Left lung (tissue), 10 donors: ENCODE measurements around the gene CETP. TPM values are rescaled to one million over a fixed set of nuclear protein-coding genes. Genes with fewer than 3 reads are reported as not detected.
A peak's percentile ranks its signal among the peaks of the same experiment; 100 is the strongest.

Experiments
- ATAC-seq: fragments of 200-7000 bp; cut with Tn5 transposase; one replicate; pipeline ENCODE4 v1.9.1; 2020; ENCODE audit warnings: moderate library complexity
- DNase-seq, 4 donors: peaks; one replicate each; pipeline ENCODE4 v3.0.0-alpha.2; 2013 to 2020
- H3K27ac ChIP-seq, 2 donors: fragments of 200-600 bp; sonication (generic) in 1 of 2; one replicate each; pipeline versions ENCODE4 v1.5.0 to v1.8.0; 2020 to 2021
- H3K27me3 ChIP-seq, 2 donors: fragments of 200-600 bp; sonication (generic) in 1 of 2; one replicate each; pipeline versions ENCODE4 v1.5.0 to v1.8.0; 2020 to 2021
- H3K36me3 ChIP-seq, 2 donors: fragments of 200-600 bp; sonication (generic) in 1 of 2; one replicate each; pipeline versions ENCODE4 v1.5.0 to v1.8.0; 2020 to 2021
- H3K4me1 ChIP-seq, 2 donors: fragments of 200-600 bp; one replicate each; pipeline ENCODE4 v1.8.0; 2021
- H3K4me3 ChIP-seq, 2 donors: fragments of 200-600 bp; sonication (generic) in 1 of 2; one replicate each; pipeline versions ENCODE4 v1.5.0 to v1.8.0; 2020 to 2021; ENCODE audit warnings: mild to moderate bottlenecking in 1 of 2
- H3K9me3 ChIP-seq, 2 donors: fragments of 200-600 bp; sonication (generic) in 1 of 2; one replicate each; pipeline versions ENCODE4 v1.5.0 to v1.8.0; 2020 to 2021
- CTCF ChIP-seq, 2 donors: fragments of 200-600 bp; sonication (generic) in 1 of 2; IDR thresholded peaks; one replicate each; pipeline versions ENCODE4 v1.5.0 to v1.8.0; 2021; ENCODE audit warnings: antibody characterized with exemption in 2 of 2
- intact Hi-C, 2 donors: fragments of 100-400 bp; cut with DNase I; formaldehyde crosslinking; loops; one replicate each; pipeline versions ENCODE4 v1.11.2 to v1.14.2; 2022
- polyA plus RNA-seq, 6 donors: library from polyadenylated mRNA; unstranded; fragments of 120-200 nt; gene quantifications; one replicate each; pipeline ENCODE4 v1.2.1, GENCODE V29; 2013; ENCODE audit not compliant: insufficient read length in 6 of 6
- total RNA-seq, 2 donors: library from RNA; stranded (reverse); fragmentation: NEBNext Ultra II Directional; extraction: Animal tissue kit (Norgen Biotek cat#: 25700); gene quantifications; one replicate each; pipeline ENCODE4 v1.2.1, GENCODE V29; 2021
- donor health status: DM: no; HTN: yes; CAD: no.
- donor health status: DM: no; HTN: no; CAD: no.

The CETP gene
- total and polyA plus RNA-seq, 8 donors: 0.58 to 15.2 (median 12.8) TPM

GRCh38 chr16:57007050-57007449 lies 45.3 kb downstream of the CETP start:
- Histone ChIP-seq H3K27ac (no peak overlapping the region), H3K27me3 (no peaks in the 10 kb centered on the region), H3K4me1 (peaks cover 0 to 45% of the 10 kb centered on the region in 2 donors), H3K4me3 (no peak overlapping the region), H3K9me3 (no peaks in the 10 kb centered on the region), H3K36me3 (peaks cover 0 to 17% of the 10 kb centered on the region in 2 donors)
- intact Hi-C loops: no loop called here
- no peak for DNase-seq
- TF ChIP-seq CTCF (IDR thresholded peaks at IDR 0.05): no peak
- no peak for ATAC-seq

- Histone ChIP-seq H3K36me3 (peaks cover 0 to 17% of the 10 kb centered on the region in 2 donors), H3K27ac (no peak overlapping the region), H3K27me3 (no peaks in the 10 kb centered on the region), H3K4me3 (no peak overlapping the region), H3K9me3 (no peaks in the 10 kb centered on the region), H3K4me1 (peaks cover 0 to 49% of the 10 kb centered on the region in 2 donors)
- intact Hi-C loops: no loop called here
- TF ChIP-seq CTCF (IDR thresholded peaks at IDR 0.05): no peak
- no peak for DNase-seq
- ATAC-seq: no peak
Observed at GRCh38 chr16:57007530-57007929, 45.8 kb downstream of the CETP start.

- H3K36me3 ChIP-seq: peaks cover 0 to 14% of the 10 kb centered on the region in 2 donors
- no peak overlapping the region for H3K27ac ChIP-seq
- TF ChIP-seq CTCF (IDR thresholded peaks at IDR 0.05): no peak
- H3K9me3 ChIP-seq: no peaks in the 10 kb centered on the region
- H3K27me3 ChIP-seq: no peaks in the 10 kb centered on the region
- intact Hi-C loops: no loop called here
- no peak for DNase-seq
- no peak for ATAC-seq
- peaks cover 0 to 52% of the 10 kb centered on the region in 2 donors for H3K4me1 ChIP-seq
- no peak overlapping the region for H3K4me3 ChIP-seq
Observed at GRCh38 chr16:57008440-57008839, 46.7 kb downstream of the CETP start.

- no peak overlapping the region for H3K27ac ChIP-seq
Observed at GRCh38 chr16:57009643-57010170, 48.0 kb downstream of the CETP start.

GRCh38 chr16:57012353-57012752 lies 50.6 kb downstream of the CETP start:
- Histone ChIP-seq H3K4me3 (no peak overlapping the region), H3K27me3 (no peaks in the 10 kb centered on the region), H3K4me1 (peaks cover 5 to 60% of the 10 kb centered on the region in 2 donors), H3K9me3 (no peaks in the 10 kb centered on the region), H3K36me3 (peaks cover 0 to 5% of the 10 kb centered on the region in 2 donors), H3K27ac (peak overlapping the region in 1 of 2 donors; percentile 13)
- intact Hi-C loops: no loop called here
- ATAC-seq (no peak), DNase-seq (no peak)
- TF ChIP-seq CTCF (IDR thresholded peaks at IDR 0.05): no peak

More at GRCh38 chr16:57009643-57010170, 48.0 kb downstream of the CETP start:
- Histone ChIP-seq H3K27me3 (no peaks in the 10 kb centered on the region), H3K4me3 (no peak overlapping the region), H3K9me3 (no peaks in the 10 kb centered on the region), H3K4me1 (peaks cover 5 to 53% of the 10 kb centered on the region in 2 donors), H3K36me3 (peaks cover 0 to 3% of the 10 kb centered on the region in 2 donors)
- intact Hi-C loops: no loop called here
- ATAC-seq (no peak), DNase-seq (no peak)
- no peak for TF ChIP-seq CTCF (IDR thresholded peaks at IDR 0.05)
